Measurements from ENCODE around the gene SPINDOC.

- TF ChIP-seq EZH2 (IDR thresholded peaks at IDR 0.05; ENCODE audit: borderline replicate concordance, low read length): no peak
- no peak for TF ChIP-seq CTCF (conservative IDR thresholded peaks at IDR 0.05 in 1 of 2, IDR thresholded peaks at IDR 0.05 in 1 of 2; ENCODE audit: extremely low read depth in 1 of 2, insufficient read depth in 1 of 2, low read depth in 1 of 2, low read length in 2 of 2)
These were observed 24.5 kb downstream of the SPINDOC start for GRCh38 chr11:63837739-63838138.
